GM18873 (cell line): ENCODE results near the gene PDS5A.
"Not testable (repeated sequence)": the region's sequence is repeated elsewhere in the genome, so short reads cannot be mapped to it uniquely, and the experiment has no call there.

Experiments
- ATAC-seq: cut with Tn5 transposase; IDR thresholded peaks from one replicate; pipeline ENCODE4 v1.9.1; 2021; ENCODE audit warnings: mild to moderate bottlenecking, moderate library complexity, moderate number of reproducible peaks; ENCODE audit not compliant: unreplicated experiment, low FRiP score

PDS5A gene

GRCh38 chr4:39970671-39971640 is 6.8 kb downstream of the PDS5A start:
- ATAC-seq: no peak

- ATAC-seq: no peak
Observed at GRCh38 chr4:39963656-39964055, 14.1 kb downstream of the PDS5A start.

GRCh38 chr4:39961311-39961877 is 16.3 kb downstream of the PDS5A start:
- no peak for ATAC-seq

- no peak for ATAC-seq
Observed at GRCh38 chr4:39950861-39951481, 26.7 kb downstream of the PDS5A start.

- no peak for ATAC-seq
Observed at GRCh38 chr4:39947963-39948362, 29.7 kb downstream of the PDS5A start.

- ATAC-seq: no peak
Observed at GRCh38 chr4:39947417-39947816, 30.3 kb downstream of the PDS5A start.

GRCh38 chr4:39944245-39944644 is 33.5 kb downstream of the PDS5A start:
- not testable (repeated sequence) for ATAC-seq

- ATAC-seq: no peak
Observed at GRCh38 chr4:39942507-39942906, 35.2 kb downstream of the PDS5A start.

- ATAC-seq: no peak
Observed at GRCh38 chr4:39941682-39942217, 36.0 kb downstream of the PDS5A start.

- no peak for ATAC-seq
Observed at GRCh38 chr4:39937683-39938268, 39.9 kb downstream of the PDS5A start.

- no peak for ATAC-seq
Observed at GRCh38 chr4:39936565-39937418, 40.9 kb downstream of the PDS5A start.

- ATAC-seq: no peak
Observed at GRCh38 chr4:39933671-39934590, 43.8 kb downstream of the PDS5A start.

GRCh38 chr4:39932776-39933402 is 44.8 kb downstream of the PDS5A start:
- ATAC-seq: no peak

GRCh38 chr4:39931441-39931901 is 46.2 kb downstream of the PDS5A start:
- ATAC-seq: no peak

- no peak for ATAC-seq
Observed at GRCh38 chr4:39928538-39928937, 49.2 kb downstream of the PDS5A start.

- no peak for ATAC-seq
Observed at GRCh38 chr4:39924014-39924413, 53.7 kb downstream of the PDS5A start.

GRCh38 chr4:39922399-39922798 is 55.3 kb downstream of the PDS5A start:
- ATAC-seq: no peak

GRCh38 chr4:39913471-39913870 is 64.2 kb downstream of the PDS5A start:
- ATAC-seq: no peak
